HG03457 (cell line): Measurements from ENCODE around the gene KIF19.

Experiments used
- ATAC-seq: cut with Tn5 transposase; IDR thresholded peaks from one replicate; pipeline ENCODE4 v1.9.1; 2021; ENCODE audit warnings: moderate number of reproducible peaks; ENCODE audit not compliant: unreplicated experiment

The KIF19 gene

DNA sequence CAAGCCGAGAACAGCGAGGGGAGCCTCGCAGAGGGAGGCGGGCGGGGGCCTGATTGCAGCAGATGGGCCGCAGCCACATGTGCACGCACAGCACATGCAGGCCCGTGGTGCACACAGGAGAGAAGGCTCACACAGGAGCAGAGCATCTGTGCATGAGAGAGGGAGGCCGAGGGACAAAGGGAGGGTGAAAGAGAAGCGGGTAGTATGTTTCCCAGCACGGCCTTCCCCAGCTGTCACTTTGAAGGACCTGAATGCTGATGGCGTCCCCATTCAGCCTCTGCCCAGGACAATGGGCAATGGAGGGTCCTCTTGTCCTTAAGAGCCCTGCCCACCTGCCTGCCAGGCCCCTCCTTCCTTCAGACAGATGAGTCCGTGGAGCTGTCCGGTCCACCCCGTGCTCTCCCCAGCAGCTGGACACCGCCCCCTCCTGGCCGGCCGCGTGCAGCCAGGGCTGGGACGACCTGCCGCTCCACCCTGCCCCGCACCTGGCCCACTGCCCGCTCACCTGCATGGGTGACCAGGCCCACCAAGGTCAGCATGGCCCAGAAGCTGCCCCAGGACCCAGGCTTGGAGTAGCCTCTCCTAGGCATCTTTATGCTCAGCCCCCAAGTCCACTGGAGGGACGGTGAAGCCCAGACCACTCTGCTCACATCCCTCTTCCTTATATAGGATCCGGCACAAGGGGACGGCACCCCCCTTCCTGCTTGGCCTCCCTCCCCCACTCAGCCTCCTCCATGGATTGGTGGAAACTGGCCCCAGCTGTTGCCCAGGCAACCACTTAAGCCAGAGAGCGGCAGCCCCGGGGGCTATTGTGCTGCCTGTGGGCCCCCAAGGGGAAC, 35.4 kb downstream of the KIF19 start, which contains the start of gene BTBD17:
BTBD17 (minus strand) TSS at position 639 of the 839 bp plus-strand sequence; CDS start at position 590, 49 bp downstream.
- no peak for ATAC-seq

DNA sequence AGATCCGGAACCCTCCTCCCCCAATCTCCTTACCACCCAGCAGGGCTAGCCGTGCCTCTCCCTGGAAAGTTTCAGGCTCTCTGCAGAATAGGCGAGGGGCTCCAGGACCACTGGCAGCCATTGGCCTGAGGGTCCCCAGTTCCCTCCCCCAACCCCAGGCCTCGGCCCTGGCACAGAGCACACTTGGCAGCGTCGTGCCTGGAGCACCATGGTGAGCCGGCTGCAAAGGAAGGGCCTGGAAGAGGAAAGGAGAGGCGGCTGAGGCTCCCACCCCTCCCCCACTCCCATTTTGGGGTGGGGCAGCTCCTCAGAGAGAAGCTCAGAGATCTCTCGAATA, 36.0 kb downstream of the KIF19 start:
- no peak for ATAC-seq

DNA sequence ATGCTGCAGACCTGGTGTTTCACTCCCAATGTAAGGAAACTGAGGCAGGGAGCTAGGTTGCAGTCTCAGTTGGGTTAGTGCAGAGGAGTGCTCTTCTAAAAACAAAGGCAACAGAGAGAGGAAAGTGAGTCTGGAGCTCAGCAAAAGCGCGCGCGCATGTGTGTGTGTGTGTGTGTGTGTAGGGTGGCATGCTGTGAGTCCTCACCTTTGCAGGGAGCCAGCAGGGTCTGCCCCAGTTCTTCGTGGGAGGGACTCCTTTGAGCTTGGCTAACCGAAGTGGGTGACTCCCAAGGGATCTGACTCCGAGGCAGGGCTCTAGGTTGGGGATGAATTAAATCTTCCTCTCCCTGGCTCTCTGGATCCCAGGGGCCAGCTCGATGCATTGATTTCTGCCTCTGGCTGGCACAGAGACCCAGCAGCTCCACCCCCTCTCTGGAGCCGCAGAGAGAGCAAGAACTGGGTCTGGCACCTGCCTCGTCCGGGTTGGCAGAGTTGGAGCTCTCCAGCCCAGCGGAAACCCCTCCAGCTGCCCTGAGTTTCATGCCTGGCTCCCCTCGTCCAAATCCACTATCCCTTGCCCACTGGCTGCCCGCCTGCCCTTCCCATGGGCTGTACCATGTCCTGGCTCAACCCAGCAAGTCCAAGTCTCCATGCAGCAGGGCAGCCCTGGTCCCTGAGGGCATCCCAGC, 36.9 kb downstream of the KIF19 start:
- ATAC-seq: no peak

DNA sequence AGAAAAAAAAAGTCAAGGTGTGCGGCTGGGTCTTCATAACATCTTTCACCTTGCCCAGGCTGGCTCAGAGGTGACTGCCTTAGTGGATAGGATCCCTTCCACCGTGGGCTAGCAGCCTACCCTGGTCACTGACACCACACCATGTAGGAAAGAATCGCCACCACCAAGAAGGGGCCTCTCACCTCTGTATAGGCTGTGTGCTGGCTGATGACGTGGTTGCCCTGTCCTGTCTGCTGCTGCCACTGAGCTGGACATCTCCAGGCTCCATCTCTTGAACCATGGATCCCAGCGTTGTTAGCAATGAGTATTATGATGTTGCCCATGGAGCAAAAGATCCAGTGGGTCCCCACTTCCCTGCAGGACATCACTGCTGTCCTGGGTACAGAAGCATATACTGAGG, 41.2 kb downstream of the KIF19 start, which contains the start of gene GPR142:
GPR142 (plus strand) TSS at position 301 of the 400 bp plus-strand sequence. CDS start 2,035 bp downstream, outside the sequence.
- ATAC-seq: no peak

DNA sequence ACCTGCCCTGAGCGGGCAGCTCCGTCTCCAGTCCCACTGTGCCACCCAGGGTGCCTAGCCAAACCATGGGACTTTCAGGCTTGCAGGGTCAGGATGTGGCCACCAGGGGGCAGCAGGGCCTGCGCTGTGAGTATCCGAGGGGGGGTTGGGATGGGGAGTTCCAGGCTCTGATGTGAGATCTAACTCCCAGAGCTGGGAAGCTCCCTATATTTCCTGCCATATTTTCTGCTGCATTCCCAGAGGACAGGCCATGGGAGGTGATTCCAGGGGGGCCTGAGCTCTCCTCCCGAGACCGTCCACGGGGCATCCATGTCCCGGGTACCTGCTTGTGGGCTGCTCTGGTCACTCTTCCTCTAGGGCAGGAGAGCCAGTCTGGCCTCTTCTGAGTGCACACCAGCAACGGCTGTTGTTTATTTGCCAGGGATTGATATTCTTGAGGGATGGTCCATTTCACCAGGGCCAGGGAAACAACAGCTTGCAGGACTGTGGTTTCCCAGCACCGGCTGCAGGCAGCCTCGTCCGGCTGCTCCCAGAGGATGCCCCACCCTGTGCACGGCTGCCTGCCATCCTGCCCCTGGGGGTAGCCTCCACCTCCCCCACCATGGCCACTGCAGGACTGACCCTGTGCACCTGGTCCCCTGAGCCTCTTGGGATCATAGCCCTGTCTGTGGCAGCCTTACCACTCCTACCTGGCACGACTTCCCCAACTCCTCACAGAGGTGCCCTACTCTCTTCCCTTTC, 42.5 kb downstream of the KIF19 start:
- no peak for ATAC-seq

DNA sequence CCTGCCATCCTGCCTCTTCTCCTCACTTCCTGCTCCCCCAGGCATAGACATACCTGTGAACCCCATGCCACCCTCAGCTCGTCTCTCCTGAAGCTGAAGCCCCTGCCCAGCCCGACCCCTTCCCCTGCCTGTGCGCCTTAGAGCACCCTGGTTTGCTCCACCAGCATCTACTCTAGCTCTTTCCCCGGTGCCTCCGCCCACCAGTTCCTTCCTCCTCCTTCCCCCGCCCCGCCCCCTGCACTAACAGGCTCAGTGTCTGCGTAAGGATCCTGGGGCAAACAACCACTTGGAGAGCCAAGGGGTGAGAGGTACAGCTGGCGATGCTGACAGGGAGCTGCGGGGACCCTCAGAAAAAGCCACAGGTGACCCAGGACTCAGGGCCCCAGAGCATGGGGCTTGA, 43.2 kb downstream of the KIF19 start:
- no peak for ATAC-seq

DNA sequence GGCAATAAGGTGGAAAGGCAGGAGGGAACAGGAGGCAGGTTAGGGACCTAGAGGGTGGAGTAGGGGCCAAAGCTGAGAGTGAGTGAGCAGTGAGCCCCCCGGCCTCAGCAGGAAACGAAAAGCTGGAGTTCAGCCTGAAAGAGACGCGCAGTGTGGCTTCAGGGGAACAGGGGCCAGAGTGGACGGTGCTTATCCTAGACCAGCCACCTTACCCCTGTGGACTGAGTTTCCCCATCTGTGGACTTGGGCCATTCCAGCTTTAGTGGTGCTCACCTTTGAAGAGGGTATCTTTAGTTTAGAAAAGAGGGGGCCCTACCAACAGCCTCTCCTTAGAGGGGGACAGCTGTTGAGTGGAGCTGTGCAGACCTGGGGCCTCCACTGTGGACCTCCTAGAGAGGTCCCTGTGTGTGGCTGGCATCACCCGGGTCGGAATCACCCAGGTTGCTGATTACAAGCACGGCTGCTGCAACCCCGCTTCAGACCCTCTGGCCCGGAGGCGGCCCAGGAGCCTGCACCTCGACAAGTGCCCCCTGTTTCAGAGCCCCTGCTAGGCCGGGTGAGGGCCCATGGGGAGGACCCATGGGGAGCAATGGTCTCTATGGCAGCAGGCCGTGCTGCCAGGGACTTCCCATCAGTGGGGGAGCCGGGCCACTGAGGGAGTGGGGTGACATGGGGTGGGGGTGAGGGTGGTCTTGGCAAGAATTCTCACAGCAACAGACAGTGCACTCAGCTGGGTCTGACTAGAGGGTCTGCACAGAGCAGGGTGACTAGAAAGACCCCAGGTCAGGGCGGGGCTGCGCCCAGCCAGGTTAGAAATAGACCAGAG, 43.9 kb downstream of the KIF19 start:
- no peak for ATAC-seq

DNA sequence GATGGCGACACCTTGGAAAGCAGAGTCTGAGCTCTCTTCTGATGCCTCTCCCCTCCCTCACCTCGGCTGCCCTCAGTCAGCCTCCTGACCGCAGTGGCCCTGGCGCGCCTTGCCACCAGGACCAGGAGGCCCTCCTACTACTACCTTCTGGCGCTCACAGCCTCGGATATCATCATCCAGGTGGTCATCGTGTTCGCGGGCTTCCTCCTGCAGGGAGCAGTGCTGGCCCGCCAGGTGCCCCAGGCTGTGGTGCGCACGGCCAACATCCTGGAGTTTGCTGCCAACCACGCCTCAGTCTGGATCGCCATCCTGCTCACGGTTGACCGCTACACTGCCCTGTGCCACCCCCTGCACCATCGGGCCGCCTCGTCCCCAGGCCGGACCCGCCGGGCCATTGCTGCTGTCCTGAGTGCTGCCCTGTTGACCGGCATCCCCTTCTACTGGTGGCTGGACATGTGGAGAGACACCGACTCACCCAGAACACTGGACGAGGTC, 45.7 kb downstream of the KIF19 start:
- ATAC-seq: no peak

DNA sequence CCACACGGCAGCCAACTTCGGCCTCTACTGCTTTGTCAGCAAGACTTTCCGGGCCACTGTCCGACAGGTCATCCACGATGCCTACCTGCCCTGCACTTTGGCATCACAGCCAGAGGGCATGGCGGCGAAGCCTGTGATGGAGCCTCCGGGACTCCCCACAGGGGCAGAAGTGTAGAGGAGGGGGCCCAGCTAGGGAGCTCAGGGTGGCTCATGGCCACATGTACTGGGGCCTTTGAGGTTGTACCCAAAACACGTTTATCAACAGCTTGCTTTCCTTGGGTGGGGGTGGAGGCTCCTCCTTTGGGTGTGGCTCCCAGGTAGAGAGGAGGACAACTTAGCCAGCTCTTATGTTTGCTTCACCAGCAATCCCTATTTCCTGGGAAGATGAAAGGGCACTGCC, 46.4 kb downstream of the KIF19 start:
- ATAC-seq: no peak

DNA sequence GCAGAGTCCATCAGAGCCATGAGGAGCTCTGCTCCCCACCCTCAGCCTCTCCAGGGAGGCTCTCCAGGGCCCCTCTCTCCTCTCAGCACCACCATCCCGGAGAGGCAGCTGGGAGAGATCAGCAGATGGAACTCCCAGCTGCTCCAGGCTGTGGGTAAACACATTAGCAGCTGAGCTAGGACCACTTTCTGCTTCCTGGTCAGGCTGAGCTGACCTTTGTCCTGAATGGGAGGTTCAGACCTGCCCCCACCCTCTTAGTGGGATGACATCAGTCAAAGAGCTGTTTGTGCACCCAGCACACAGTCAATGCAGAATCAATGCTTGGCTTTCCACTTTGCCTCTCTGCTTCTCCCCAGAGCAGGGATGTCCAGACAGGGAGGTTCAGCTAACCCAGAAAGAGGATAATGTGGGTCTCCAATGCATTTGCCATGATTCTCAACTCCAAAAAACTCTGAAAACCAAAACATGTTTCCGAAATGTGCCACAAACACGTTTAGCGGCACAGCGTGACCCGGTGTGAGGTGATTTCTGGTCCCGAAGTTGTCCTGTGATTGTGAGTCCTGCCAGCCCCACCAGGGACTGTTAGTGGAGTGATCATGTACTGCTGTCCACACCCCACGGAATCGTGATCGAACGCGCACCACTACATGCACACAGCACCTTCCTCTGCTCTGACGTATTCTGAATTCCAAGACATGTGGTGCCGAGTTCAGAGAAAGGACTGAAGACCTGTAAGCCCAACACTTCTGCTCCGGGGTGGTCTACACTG, 48.0 kb downstream of the KIF19 start:
- no peak for ATAC-seq

DNA sequence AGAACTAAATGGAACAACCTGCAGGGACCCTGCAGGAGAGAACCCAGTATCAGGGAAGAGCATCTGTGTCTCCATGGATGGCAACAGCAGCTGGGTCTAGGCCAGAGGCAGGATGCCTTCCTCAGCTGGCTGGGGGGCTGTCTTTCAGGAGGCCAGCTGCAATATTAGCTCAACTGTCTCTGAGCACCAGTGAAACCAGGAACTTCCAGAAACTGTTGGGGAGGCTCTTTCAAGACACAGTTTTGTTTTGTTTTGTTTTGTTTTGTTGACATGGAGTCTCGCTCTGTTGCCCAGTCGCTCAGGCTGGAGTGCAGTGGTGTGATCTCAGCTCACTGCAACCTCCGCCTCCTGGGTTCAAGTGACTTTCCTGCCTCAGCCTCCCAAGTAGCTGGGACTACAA, 48.8 kb downstream of the KIF19 start:
- ATAC-seq: no peak

DNA sequence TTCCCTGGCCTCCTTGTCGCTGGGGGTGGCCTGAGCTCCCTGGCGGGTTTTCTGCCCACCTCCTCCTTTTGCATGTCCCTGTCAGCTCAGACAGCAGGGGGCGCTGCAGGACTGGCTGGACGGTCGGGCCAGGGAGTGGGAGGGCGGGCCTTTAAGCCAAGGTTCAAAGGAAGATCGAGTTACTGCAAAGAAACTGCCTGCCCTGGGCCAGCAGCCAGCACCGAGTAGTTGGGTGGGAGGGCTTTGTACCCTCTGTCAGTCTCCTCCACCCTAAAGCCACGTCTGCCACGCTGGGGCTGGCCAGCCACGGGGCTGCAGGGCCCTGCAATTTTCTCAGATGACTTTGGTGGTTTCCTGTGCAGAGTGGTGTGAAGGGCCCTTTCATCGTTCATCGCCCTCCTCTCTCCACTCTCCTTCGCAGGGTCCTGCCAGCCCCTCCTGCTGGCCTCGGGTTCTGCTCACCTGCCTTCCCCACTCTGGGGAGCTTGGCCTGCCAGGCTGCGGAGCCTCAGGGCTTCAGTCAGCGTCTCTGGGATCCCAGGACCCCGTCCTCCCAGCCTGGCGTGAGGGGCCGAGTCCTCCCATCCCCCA, 53.6 kb downstream of the KIF19 start:
- no peak for ATAC-seq

DNA sequence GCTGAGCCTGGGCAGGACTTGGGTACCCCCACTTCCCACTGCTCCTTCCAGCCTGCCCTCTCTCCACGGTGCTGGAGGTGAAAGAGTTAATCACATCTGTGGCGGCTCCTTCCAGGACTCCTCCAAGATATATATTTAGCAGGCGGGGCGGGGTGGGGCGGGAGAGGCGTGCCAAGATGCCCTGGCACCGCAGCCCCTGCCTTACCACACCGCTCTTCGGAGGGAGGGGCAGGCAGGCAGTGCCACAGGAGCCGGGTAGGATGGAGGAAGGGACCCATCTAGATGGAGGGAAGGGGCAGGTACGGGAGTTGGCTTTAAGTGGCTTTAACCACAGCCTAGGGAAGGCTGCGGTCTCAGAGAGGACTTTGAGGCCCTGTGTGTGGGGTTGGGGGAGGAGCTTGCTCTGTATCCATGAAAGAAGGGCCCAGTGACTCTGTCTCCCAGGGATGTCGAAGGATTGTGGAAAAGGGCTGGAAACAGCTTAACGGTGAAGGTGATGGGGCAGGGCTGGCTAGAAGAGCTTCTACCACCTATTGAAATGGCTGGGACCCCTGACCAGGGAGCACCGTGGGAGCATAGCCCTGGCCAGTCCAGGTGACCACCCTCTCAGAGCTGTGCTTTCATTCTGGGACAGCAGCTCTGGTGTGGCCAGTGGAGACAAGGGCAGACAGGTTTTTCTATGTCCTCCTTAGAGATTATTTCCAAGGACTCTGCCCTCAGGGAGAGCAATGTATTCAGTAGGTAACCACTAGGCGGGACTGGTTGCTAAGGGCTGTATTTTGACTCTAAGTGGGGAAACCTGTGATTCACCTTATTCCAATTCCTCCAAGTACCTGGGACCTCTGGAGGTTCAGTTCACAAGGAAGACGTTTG, 54.3 kb downstream of the KIF19 start:
- ATAC-seq: no peak

DNA sequence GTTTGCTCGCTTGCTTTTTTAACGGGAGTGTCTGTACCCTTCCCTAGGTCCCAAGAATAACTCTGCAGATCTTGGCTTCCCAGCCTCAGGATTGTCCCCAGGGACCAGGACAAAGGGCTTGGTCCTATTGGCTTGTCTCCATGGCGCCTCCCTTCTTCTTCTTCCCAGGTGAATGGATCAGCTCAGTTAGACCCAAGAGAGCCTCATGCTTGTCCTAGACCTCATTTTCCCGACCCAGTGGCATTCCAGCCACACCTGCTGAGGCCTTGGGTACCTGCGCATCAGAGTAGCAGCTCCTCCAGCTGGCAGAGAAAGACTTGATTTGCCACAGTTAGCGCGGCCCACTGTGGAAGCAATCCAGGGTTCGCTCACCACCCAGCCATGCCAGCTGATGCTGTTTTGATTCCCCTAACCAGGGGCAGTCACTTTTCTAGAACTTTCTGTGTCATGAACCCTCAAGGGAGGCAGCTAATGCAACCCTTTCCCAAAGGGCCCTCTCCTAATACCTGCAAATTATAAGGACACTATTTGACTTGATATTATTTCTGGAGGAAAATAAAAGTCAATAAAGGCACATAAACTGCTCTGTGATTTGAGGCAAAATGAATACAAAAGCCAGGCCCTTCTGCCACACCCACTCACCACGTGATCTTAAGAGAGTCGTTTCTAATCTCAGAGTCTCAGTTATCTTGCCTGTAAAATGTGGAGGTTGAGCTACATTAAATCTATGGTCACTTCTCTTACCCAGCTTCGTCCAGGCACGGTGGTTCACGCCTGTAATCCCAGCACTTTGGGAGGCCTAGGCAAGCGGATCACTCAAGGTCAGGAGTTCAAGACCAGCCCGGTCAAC, 55.2 kb downstream of the KIF19 start:
- no peak for ATAC-seq

DNA sequence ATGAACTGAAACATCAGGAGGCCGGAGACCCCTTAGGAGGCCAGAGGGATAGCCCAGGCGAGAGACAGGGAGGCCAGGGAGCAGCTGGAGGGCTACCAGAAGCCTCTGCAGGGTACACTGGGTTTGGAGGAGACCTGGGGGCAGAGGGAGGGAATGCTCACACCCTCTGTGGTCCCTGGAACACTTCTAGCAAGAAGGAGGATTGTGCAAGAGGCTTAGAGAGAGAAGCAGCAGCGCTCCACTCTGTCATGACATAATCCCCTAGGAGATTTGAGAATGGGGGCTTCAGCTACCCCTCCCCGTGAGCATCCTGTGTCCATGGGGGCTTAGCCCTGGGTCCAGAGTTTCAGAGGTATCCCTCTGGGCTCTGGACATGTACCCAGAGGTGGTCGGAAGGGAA, 57.1 kb downstream of the KIF19 start:
- ATAC-seq: no peak

DNA sequence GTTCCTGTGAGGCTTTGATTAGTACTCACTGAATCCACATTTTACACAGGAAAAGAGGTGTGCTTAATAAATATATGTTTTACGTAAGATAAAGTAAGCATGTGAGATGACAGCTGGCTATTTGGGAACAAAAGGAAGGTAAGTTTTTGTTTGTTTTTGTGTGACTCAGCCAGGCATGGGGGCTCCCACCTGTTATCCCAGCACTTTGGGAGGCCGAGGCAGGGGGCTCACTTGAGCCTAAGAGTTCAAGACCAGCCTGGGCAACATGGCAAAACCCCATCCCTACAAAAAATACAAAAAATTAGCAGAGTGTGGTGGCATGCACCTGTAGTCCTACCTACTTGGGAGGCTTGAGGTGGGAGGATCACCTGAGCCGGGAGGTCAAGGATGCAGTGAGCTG, 59.2 kb downstream of the KIF19 start:
- no peak for ATAC-seq

DNA sequence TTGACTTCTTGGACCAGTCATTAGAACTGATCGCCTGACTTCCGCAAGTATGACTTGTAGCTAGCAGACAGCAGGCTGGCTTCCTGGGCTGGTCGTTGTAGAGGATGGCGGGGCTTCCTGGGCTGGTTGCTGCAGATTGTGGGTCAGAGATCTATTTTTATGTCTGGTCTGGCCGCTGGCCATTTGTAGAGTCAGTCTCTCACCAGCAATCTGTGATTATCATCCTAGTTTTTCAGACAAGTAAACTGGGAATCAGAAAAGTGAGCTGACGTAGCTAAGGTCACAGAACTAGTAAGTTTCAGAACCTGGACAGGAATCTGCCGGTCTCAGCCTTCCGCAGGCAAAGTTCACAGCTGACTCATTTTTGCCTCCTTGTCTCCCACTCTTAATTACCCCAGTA, 60.4 kb downstream of the KIF19 start:
- no peak for ATAC-seq
